ENCODE results near the gene POGLUT2.

Gene POGLUT2

GRCh38 chr13:102817907-102818306, 19.1 kb upstream of the POGLUT2 start:
- no peak for TF ChIP-seq POLR2A (IDR thresholded peaks at IDR 0.05; ENCODE audit: low read depth, low read length)
- DNase-seq (ENCODE audit: insufficient read length, low spot score) (no peak), FAIRE-seq (peak; percentile 97)

GRCh38 chr13:102817241-102817640, 18.5 kb upstream of the POGLUT2 start:
- TF ChIP-seq POLR2A (IDR thresholded peaks at IDR 0.05; ENCODE audit: low read depth, low read length) = no peak
- no peak for DNase-seq (ENCODE audit: insufficient read length, low spot score)
- peak; percentile 87 for FAIRE-seq

- TF ChIP-seq POLR2A (IDR thresholded peaks at IDR 0.05; ENCODE audit: low read depth, low read length) = no peak
- DNase-seq (ENCODE audit: insufficient read length, low spot score) (no peak), FAIRE-seq (no peak)
These were observed 17.9 kb upstream of the POGLUT2 start for GRCh38 chr13:102816708-102817107.

- FAIRE-seq (peak; percentile 94), DNase-seq (ENCODE audit: insufficient read length, low spot score) (no peak)
- TF ChIP-seq POLR2A (IDR thresholded peaks at IDR 0.05; ENCODE audit: low read depth, low read length) = no peak
These were observed 17.0 kb upstream of the POGLUT2 start for GRCh38 chr13:102815788-102816187.

GRCh38 chr13:102814793-102815192, 16.0 kb upstream of the POGLUT2 start:
- no peak for TF ChIP-seq POLR2A (IDR thresholded peaks at IDR 0.05; ENCODE audit: low read depth, low read length)
- no peak for DNase-seq (ENCODE audit: insufficient read length, low spot score)
- peak; percentile 70 for FAIRE-seq

GRCh38 chr13:102814025-102814607, 15.3 kb upstream of the POGLUT2 start:
- peak; percentile 93 for FAIRE-seq
- no peak for DNase-seq (ENCODE audit: insufficient read length, low spot score)
- TF ChIP-seq POLR2A (IDR thresholded peaks at IDR 0.05; ENCODE audit: low read depth, low read length) = no peak

GRCh38 chr13:102812611-102813287, 14.0 kb upstream of the POGLUT2 start:
- TF ChIP-seq POLR2A (IDR thresholded peaks at IDR 0.05; ENCODE audit: low read depth, low read length) = no peak
- DNase-seq (ENCODE audit: insufficient read length, low spot score) (peak; percentile 38), FAIRE-seq (peak; percentile 93)

GRCh38 chr13:102807699-102808098, 8.9 kb upstream of the POGLUT2 start:
- FAIRE-seq (peak; percentile 89), DNase-seq (ENCODE audit: insufficient read length, low spot score) (no peak)
- no peak for TF ChIP-seq POLR2A (IDR thresholded peaks at IDR 0.05; ENCODE audit: low read depth, low read length)

- FAIRE-seq (peak; percentile 88), DNase-seq (ENCODE audit: insufficient read length, low spot score) (no peak)
- no peak for TF ChIP-seq POLR2A (IDR thresholded peaks at IDR 0.05; ENCODE audit: low read depth, low read length)
These were observed 6.9 kb upstream of the POGLUT2 start for GRCh38 chr13:102805680-102806079.

GRCh38 chr13:102800145-102801041, 1.6 kb upstream of the POGLUT2 start:
- FAIRE-seq = peak; percentile 57
- TF ChIP-seq POLR2A (IDR thresholded peaks at IDR 0.05; ENCODE audit: low read depth, low read length) = peak; percentile 60; the same call in 1 of the 2 replicates
- DNase-seq (ENCODE audit: insufficient read length, low spot score) = peak; percentile 91

- no peak for TF ChIP-seq POLR2A (IDR thresholded peaks at IDR 0.05; ENCODE audit: low read depth, low read length)
- DNase-seq (ENCODE audit: insufficient read length, low spot score) (peak; percentile 49), FAIRE-seq (no peak)
These were observed 809 bp upstream of the POGLUT2 start for GRCh38 chr13:102799426-102800144.

- DNase-seq (ENCODE audit: insufficient read length, low spot score) (no peak), FAIRE-seq (peak; percentile 36)
- TF ChIP-seq POLR2A (IDR thresholded peaks at IDR 0.05; ENCODE audit: low read depth, low read length) = no peak
These were observed 5.0 kb downstream of the POGLUT2 start for GRCh38 chr13:102793611-102794355.

- FAIRE-seq (peak; percentile 20), DNase-seq (ENCODE audit: insufficient read length, low spot score) (no peak)
- TF ChIP-seq POLR2A (IDR thresholded peaks at IDR 0.05; ENCODE audit: low read depth, low read length) = no peak
These were observed 6.4 kb downstream of the POGLUT2 start for GRCh38 chr13:102792396-102792795.

Data from H54 (cell line).